ENCODE data around the gene TYW3. TPM values are rescaled to one million over a fixed set of nuclear protein-coding genes. Genes with fewer than 3 reads are reported as not detected.

Gene TYW3
- total and polyA plus RNA-seq, 2 donors (not counting 1 experiment from before 2014, with no cell fraction given) = 6.9 to 22.6 TPM

DNA sequence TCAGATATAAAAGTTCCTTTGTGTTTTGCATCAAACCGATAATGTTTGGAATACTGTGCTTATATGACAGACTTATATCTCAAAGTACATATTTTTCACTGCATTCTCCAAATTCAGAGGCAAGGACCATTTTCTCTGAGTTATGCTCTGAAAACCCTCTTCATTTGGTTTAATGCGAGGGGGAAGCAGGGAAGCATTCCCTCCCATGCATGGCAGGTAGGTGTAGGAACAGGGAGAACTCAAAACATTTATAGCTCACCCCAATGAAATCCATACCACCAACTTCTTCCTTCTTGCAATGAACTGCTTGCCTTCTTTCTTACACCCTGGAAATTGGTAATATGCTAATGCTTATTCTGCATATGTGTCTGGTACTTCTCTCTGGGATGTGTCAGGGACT is 48.7 kb upstream of the TYW3 start:
- H3K27me3 ChIP-seq (replicated peaks in 1 of 4; ENCODE audit: control extremely low read depth in 1 of 4, control insufficient read depth in 3 of 4, insufficient read depth in 4 of 4, low read length in 3 of 4) = no peaks in the 10 kb centered on the region
- ChIA-PET CTCF (no interaction called here), POLR2A (no interaction called here)
- H3K4me3 ChIP-seq (ENCODE audit: control extremely low read depth in 1 of 5, extremely low read depth in 1 of 5, insufficient read depth in 1 of 5, low read depth in 2 of 5, low read length in 4 of 5) = no peak overlapping the region
- no peak overlapping the region for H3K4me3 Mint-ChIP-seq
- no peaks in the 10 kb centered on the region for H3K9me3 ChIP-seq (ENCODE audit: control extremely low read depth in 1 of 3, control insufficient read depth in 2 of 3, insufficient read depth in 1 of 3, low read length in 2 of 3)
- ATAC-seq (ENCODE audit: low read depth) (no peak), DNase-seq (no peak)
- H3K9me3 Mint-ChIP-seq (ENCODE audit: insufficient read depth) = no peaks in the 10 kb centered on the region
- H3K4me2 ChIP-seq (replicated peaks; ENCODE audit: low read depth, low read length, poor library complexity, severe bottlenecking) = no peak overlapping the region
- H3K36me3 ChIP-seq (replicated peaks in 1 of 2; ENCODE audit: control extremely low read depth in 1 of 2, control insufficient read depth in 1 of 2, extremely low read depth in 1 of 2, insufficient read depth in 2 of 2, low read length in 1 of 2) = no peaks in the 10 kb centered on the region
- H3K79me2 ChIP-seq (ENCODE audit: control insufficient read depth, insufficient read depth, low read length) = no peaks in the 10 kb centered on the region
- H3K27ac ChIP-seq (ENCODE audit: low read length in 2 of 2) = no peak overlapping the region
- no peaks in the 10 kb centered on the region for H3K27me3 Mint-ChIP-seq
- intact Hi-C loops (cut with micrococcal nuclease) = no loop called here
- H3K9ac ChIP-seq (ENCODE audit: low read length) = no peak overlapping the region
- TF ChIP-seq EZH2 (IDR thresholded peaks at IDR 0.05; ENCODE audit: borderline replicate concordance, insufficient read depth, low read depth, low read length, poor library complexity, severe bottlenecking) = no peak
- TF ChIP-seq, protein P1, sequence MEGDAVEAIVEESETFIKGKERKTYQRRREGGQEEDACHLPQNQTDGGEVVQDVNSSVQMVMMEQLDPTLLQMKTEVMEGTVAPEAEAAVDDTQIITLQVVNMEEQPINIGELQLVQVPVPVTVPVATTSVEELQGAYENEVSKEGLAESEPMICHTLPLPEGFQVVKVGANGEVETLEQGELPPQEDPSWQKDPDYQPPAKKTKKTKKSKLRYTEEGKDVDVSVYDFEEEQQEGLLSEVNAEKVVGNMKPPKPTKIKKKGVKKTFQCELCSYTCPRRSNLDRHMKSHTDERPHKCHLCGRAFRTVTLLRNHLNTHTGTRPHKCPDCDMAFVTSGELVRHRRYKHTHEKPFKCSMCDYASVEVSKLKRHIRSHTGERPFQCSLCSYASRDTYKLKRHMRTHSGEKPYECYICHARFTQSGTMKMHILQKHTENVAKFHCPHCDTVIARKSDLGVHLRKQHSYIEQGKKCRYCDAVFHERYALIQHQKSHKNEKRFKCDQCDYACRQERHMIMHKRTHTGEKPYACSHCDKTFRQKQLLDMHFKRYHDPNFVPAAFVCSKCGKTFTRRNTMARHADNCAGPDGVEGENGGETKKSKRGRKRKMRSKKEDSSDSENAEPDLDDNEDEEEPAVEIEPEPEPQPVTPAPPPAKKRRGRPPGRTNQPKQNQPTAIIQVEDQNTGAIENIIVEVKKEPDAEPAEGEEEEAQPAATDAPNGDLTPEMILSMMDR (IDR thresholded peaks at IDR 0.05) = no peak
- no peaks in the 10 kb centered on the region for H4K20me1 ChIP-seq (ENCODE audit: control insufficient read depth, insufficient read depth, low read length, poor library complexity, severe bottlenecking)
- H3K27ac Mint-ChIP-seq = no peak overlapping the region
- WGBS (ENCODE audit: insufficient coverage) = no CpG with 5 or more reads among the region's 2 CpGs
- H3K4me1 ChIP-seq (ENCODE audit: control insufficient read depth in 2 of 2, insufficient read depth in 2 of 2, low read length in 2 of 2) = peaks cover 2 to 4% of the 10 kb centered on the region in 2 donors
- no peak overlapping the region for H2AFZ ChIP-seq (ENCODE audit: insufficient read depth, low read depth, low read length, poor library complexity, severe bottlenecking)
- H3K4me1 Mint-ChIP-seq = peaks cover 17% of the 10 kb centered on the region

DNA sequence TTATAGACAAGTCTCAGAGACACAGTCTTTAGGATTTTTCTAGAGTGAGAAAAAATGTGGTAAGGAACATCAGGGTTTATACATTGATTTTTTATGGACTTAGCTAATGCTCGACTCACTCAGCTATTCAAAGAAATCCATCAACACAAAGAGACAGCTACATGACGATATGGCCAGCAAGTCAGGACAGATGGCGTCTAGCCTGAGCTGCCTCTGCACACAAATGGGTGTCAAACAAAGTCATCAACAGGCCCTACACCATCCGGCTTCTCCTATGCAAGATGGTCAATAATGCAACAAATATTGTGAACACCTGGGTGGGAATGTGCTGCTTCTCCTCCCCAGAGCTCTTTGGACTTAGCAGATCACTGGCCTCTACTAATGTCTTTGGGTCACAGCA is 46.0 kb upstream of the TYW3 start:
- intact Hi-C loops (cut with micrococcal nuclease) = no loop called here
- H3K9ac ChIP-seq (ENCODE audit: low read length) = no peak overlapping the region
- H3K27ac ChIP-seq (ENCODE audit: low read length in 2 of 2) = no peak overlapping the region
- WGBS (ENCODE audit: insufficient coverage) = 100% methylated on average over 2 of the region's 4 CpGs
- H3K4me1 Mint-ChIP-seq = peaks cover 2% of the 10 kb centered on the region
- H3K9me3 ChIP-seq (ENCODE audit: control extremely low read depth in 1 of 3, control insufficient read depth in 2 of 3, insufficient read depth in 1 of 3, low read length in 2 of 3) = no peaks in the 10 kb centered on the region
- no peaks in the 10 kb centered on the region for H3K27me3 Mint-ChIP-seq
- H3K27ac Mint-ChIP-seq = no peak overlapping the region
- no peak overlapping the region for H3K4me2 ChIP-seq (replicated peaks; ENCODE audit: low read depth, low read length, poor library complexity, severe bottlenecking)
- ATAC-seq (ENCODE audit: low read depth) (no peak), DNase-seq (no peak)
- no peaks in the 10 kb centered on the region for H3K36me3 ChIP-seq (replicated peaks in 1 of 2; ENCODE audit: control extremely low read depth in 1 of 2, control insufficient read depth in 1 of 2, extremely low read depth in 1 of 2, insufficient read depth in 2 of 2, low read length in 1 of 2)
- no peaks in the 10 kb centered on the region for H3K9me3 Mint-ChIP-seq (ENCODE audit: insufficient read depth)
- no peaks in the 10 kb centered on the region for H3K79me2 ChIP-seq (ENCODE audit: control insufficient read depth, insufficient read depth, low read length)
- no peak overlapping the region for H3K4me3 Mint-ChIP-seq
- no peak for TF ChIP-seq EZH2 (IDR thresholded peaks at IDR 0.05; ENCODE audit: borderline replicate concordance, insufficient read depth, low read depth, low read length, poor library complexity, severe bottlenecking)
- TF ChIP-seq, protein P1 (IDR thresholded peaks at IDR 0.05) = no peak
- no peaks in the 10 kb centered on the region for H3K27me3 ChIP-seq (replicated peaks in 1 of 4; ENCODE audit: control extremely low read depth in 1 of 4, control insufficient read depth in 3 of 4, insufficient read depth in 4 of 4, low read length in 3 of 4)
- CTCF ChIA-PET = interaction anchor here (1.0 kb wide), 1 partner anchor 11 kb away, joined by 3 read pairs; no protein-coding TSS in a partner anchor
- H3K4me1 ChIP-seq (ENCODE audit: control insufficient read depth in 2 of 2, insufficient read depth in 2 of 2, low read length in 2 of 2) = no peaks in the 10 kb centered on the region
- H3K4me3 ChIP-seq (ENCODE audit: control extremely low read depth in 1 of 5, extremely low read depth in 1 of 5, insufficient read depth in 1 of 5, low read depth in 2 of 5, low read length in 4 of 5) = no peak overlapping the region
- H4K20me1 ChIP-seq (ENCODE audit: control insufficient read depth, insufficient read depth, low read length, poor library complexity, severe bottlenecking) = no peaks in the 10 kb centered on the region
- POLR2A ChIA-PET = no interaction called here
- no peak overlapping the region for H2AFZ ChIP-seq (ENCODE audit: insufficient read depth, low read depth, low read length, poor library complexity, severe bottlenecking)
